ENCODE results near the gene HUNK.
"Not testable (repeated sequence)": the region's sequence is repeated elsewhere in the genome, so short reads cannot be mapped to it uniquely, and the experiment has no call there.

Gene HUNK

GRCh38 chr21:31871371-31871770 is 1.4 kb upstream of the HUNK start:
- not testable (repeated sequence) for DNase-seq

DNA sequence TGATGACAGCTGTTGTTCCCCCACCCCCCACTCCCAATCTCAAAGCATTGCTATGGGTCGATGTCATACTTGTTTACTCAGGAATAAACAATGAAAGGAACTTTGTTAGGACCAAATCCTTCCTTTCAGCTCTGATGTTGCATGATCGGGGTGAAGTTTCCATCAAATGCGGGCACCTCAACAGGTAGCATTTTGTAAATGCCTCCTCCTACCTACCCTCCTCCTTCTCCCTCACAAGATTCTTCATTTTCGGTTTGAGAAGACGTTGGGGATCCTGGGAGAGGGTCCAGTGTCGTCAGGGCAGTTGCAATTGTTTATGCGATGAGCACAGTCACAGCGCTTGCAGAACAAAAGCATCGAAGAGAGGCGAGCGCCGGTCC is 758 bp upstream of the HUNK start:
- DNase-seq = no peak

- DNase-seq = peak; percentile 32
These were observed 465 bp downstream of the HUNK start for GRCh38 chr21:31873275-31873695.

GRCh38 chr21:31873696-31874599 is 1.1 kb downstream of the HUNK start:
- peak; percentile 64 for DNase-seq

- no peak for DNase-seq
These were observed 2.0 kb downstream of the HUNK start for GRCh38 chr21:31874812-31875212.

DNA sequence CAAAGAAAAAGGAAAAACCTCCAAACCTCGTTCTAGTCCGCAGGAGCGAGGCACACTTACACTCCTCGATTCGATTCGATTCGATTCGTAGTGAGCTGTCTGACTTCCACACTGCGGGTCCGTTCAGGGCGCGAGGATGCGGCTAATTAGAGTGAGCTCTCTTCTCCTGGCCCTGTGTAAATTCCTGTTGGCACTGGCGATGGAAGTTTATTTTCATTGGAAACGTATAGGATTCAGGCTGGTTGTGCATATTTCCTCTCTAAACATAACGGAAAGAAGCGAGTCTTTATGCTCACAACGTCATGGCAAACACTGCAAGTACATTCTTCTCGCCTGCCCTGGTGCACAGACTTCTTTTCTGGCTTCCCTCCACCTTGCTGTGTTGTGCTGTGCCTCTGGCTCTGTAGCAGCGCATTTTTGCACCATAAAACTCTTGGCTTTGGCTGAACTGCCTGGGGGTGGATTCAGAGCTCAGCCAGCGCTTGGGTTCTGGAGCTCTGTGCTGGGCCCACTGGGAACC is 2.7 kb downstream of the HUNK start:
- no peak for DNase-seq

DNA sequence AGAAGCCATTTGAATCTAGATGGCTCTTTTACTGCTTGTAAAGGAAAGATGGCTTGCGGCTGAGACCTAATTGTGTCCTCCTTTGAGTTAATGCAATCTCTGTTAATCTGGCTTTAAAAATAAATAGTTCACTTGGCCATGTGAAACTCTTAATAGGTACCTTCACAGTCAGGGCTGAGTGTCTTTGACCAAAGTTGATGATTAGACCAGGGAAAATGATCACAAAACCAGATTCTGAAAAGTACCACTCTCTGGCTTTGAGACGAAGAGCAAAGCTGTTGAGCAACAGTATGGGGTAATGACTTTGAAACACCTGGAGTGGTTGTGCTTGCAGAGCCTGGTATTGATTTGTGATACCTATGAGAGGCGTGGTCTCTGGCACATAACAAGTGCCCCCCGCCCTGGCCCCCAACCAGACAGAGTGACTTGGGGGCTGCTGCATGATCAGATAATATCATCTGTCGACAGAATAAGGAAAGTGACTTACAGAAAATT is 4.7 kb downstream of the HUNK start:
- DNase-seq = no peak

DNA sequence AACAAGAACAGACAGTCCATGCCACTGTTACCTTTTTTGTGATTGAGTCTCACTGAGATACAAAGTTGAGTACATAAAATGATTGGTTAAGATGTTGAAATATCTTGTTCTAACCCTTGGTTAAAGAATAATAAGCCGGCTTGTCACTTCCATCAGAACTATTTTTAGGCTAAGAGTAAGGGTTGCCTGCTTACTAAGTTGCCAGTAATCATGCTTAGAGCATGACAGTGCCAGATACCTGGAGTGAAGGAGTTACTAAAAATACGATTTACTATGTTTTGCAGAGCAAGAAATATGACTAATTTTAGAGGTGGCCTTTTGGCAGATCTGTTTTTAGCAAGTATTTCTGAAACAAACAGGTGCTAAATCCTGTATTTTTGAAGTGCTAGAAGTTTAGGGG is 6.0 kb downstream of the HUNK start:
- DNase-seq = no peak

DNA sequence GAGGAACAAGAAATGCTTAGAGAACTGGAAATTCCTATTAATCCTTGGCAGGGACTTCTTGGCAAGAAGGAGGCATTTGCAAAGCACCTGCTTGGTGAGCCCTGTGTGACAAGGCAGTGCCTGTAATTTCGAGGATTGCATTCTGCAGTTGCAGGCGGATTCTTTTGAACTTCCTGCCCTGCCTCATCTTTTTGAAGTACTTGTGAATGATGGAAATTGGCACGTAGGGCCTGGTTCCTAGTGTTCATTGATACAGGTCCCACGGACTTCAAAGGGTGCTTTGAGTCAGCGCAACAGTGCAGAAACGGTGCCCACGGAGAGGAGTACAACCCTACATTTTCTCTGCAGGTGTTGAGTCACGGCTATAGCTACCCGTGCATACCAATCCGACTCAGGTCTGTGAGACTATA is 6.4 kb downstream of the HUNK start:
- no peak for DNase-seq

DNA sequence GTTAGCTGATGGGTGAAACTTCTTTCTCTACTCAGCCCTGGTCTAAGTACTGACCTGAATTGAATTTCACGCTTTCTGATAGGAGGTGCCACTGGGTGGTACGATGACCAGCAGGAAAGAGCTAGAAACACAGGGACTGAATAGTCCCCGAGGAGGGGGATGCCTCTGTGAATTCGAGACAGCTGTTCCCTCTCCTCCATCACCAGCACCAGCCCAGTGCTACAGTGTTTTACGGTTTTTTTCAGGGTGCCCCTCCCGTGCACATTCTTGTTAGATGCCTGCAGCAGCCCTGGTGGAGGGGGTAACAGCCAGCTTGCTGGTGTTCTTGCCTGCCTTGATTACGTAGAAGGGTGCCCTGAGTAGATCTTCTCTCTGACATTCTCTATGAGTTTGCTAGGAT is 7.1 kb downstream of the HUNK start:
- no peak for DNase-seq

- DNase-seq = no peak
These were observed 8.0 kb downstream of the HUNK start for GRCh38 chr21:31880816-31881215.

- no peak for DNase-seq
These were observed 9.9 kb downstream of the HUNK start for GRCh38 chr21:31882711-31883110.

GRCh38 chr21:31885146-31885545 is 12.3 kb downstream of the HUNK start:
- no peak for DNase-seq

GRCh38 chr21:31886915-31887314 is 14.1 kb downstream of the HUNK start:
- DNase-seq = no peak

DNA sequence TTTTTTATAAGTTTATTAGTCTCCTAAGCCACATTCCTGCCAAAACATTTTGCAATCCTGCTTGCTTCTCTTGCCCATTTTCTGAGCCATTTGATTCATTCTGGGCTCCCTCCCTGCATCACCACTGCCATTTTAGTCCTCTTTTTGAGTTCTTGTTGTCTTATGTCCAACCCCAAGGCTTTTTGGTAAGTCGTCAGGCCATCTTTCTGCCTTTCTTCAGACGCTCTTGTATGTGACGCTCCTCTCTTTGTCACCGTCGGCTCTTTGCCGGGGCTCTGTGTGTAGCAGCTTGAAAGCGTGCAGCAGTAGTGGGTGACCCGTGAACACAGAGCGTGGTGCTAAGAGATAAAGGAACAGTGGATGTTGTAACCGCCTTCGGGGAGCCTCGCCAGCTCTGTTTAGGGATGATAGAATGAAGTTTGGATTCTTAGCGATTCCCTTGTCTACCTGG is 14.6 kb downstream of the HUNK start:
- DNase-seq = no peak

DNA sequence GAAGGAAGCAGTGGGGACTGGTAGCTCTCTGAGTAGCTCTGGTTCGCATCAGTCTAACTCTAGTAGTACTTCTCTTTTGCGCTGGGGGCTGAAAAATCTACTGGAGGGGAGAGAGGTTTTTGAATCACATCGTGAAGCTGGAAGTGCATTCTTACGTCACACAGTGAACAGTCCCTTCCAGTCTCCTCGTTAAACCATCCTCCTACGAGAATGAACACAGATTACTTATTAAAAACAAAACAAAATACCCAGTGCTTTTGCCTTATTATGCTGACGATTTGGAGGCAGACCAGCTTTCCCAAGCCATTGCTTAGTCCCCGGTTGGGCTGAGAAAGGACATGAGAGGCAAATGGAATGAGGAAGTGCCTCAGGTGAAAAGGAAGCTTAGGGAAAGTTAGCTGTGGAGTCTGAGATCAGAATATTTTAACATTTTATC is 16.1 kb downstream of the HUNK start:
- DNase-seq = no peak

DNA sequence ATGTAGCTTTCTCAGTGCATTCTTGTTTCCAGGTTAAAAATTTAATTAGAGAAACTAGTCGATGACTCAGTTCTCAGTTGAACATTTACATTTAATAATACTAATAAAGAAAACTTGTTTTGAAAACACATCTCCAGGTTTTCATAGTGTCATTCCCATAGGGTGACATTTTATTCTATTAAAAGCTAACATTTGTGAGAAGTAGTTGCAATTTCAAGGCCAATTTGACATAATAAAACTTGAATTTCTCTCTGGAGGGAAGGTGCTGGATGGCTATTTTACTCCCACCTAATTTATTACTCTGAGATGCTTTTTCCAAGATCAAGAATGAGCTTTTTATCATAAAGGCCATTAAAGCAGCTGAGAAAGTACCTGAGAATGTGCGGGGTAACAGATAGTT is 16.6 kb downstream of the HUNK start:
- DNase-seq = no peak

DNA sequence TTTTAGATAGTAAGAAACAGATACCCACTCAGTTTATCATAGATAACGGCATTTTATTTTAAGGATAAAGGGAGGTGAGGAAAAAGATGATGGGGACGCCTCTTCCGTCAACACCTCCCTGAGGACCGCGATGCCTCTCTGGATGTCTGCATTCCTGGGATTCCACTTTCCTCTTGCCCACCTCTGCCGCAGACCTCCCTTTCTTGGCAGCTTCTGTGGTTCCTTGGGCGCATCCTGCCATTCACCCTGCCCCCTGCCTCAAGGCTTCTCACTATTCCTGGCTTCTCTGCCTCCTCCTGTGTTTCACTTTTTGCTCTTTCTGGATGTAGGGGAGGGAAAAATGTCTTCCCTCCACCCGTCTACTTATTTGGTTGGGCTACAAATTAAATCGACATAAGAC is 19.9 kb downstream of the HUNK start:
- no peak for DNase-seq

DNA sequence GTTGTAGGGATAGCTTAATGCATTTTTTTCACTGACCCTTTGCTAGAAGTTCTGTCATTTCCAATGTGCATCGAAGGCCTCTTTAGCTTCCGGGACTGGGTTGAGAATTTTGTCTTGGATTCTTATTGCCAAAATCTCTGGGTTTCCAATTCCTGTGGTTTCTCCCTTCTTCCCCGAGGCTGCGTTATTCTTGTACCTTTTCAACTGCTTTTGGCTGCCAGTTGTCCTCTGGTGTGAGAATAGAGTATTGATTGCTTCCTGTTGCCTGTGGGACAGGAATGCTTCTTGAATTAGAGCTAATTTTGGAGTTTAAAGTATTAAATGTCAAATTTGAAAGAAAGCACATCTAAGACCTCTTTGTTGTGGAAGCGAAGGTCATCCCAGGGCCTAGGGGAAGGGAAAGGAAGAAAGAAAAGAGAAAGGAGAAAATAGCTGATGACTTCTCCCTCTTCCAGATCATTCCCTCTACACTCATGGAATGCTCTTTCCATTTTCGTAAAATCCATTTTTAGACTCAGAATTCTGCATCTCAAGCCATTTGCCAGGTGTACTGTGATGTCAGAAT is 21.1 kb downstream of the HUNK start:
- DNase-seq = no peak

- DNase-seq = peak; percentile 89
These were observed 21.6 kb downstream of the HUNK start for GRCh38 chr21:31894457-31894856.

- no peak for DNase-seq
These were observed 22.4 kb downstream of the HUNK start for GRCh38 chr21:31895077-31895835.

- no peak for DNase-seq
These were observed 23.2 kb downstream of the HUNK start for GRCh38 chr21:31896019-31896418.

GRCh38 chr21:31897311-31897710 is 24.5 kb downstream of the HUNK start:
- DNase-seq = no peak

Data from NCI-H1436 (cell line).